KMS-11 (cell line): Measurements from ENCODE around the gene MYO18B.

ENCODE experiments used
- H2AFZ ChIP-seq: fragments of 200-600 bp; sonication (generic); 2 replicates; pipeline ENCODE4 v1.6.1; 2016; ENCODE audit warnings: antibody characterized with exemption, mixed run types, low read depth
- H3K27ac ChIP-seq: fragments of 200-600 bp; sonication (generic); 2 replicates; pipeline ENCODE4 v1.6.1; 2016; ENCODE audit warnings: mild to moderate bottlenecking, mixed run types
- H3K27me3 ChIP-seq: fragments of 200-600 bp; sonication (generic); 2 replicates; pipeline ENCODE4 v1.6.1; 2017; ENCODE audit warnings: mild to moderate bottlenecking, low read depth, mixed run types, moderate library complexity; ENCODE audit not compliant: insufficient read depth
- H3K36me3 ChIP-seq: fragments of 200-600 bp; sonication (generic); 2 replicates; pipeline ENCODE4 v1.6.1; 2017; ENCODE audit warnings: mild to moderate bottlenecking, mixed run types; ENCODE audit not compliant: insufficient read depth
- H3K4me1 ChIP-seq: fragments of 200-600 bp; sonication (generic); 2 replicates; pipeline ENCODE4 v1.6.1; 2016; ENCODE audit warnings: mild to moderate bottlenecking, low read depth, mixed run types; ENCODE audit not compliant: poor library complexity, severe bottlenecking
- H3K4me2 ChIP-seq: fragments of 200-600 bp; sonication (generic); 2 replicates; pipeline ENCODE4 v1.7.0; 2016; ENCODE audit warnings: mild to moderate bottlenecking, mixed run types
- H3K4me3 ChIP-seq: fragments of 200-600 bp; sonication (generic); IDR thresholded peaks from 2 replicates; pipeline ENCODE4 v1.6.1; 2017; ENCODE audit warnings: low read depth, low read length, mixed read lengths; ENCODE audit not compliant: insufficient read depth
- H3K79me2 ChIP-seq: fragments of 200-600 bp; sonication (generic); 2 replicates; pipeline ENCODE4 v1.6.1; 2016; ENCODE audit warnings: low read depth, mixed run types; ENCODE audit not compliant: insufficient read depth
- H3K9ac ChIP-seq: fragments of 200-600 bp; sonication (generic); 2 replicates; pipeline ENCODE4 v1.6.1; 2016; ENCODE audit warnings: mild to moderate bottlenecking, mixed run types
- H4K20me1 ChIP-seq: fragments of 200-600 bp; sonication (generic); 2 replicates; pipeline ENCODE4 v1.6.1; 2016; ENCODE audit warnings: mild to moderate bottlenecking, mixed run types; ENCODE audit not compliant: insufficient read depth
- TF ChIP-seq, protein P1 (sequence below): fragments of 200-600 bp; sonication (generic); conservative IDR thresholded peaks from 2 replicates; pipeline ENCODE4 v1.6.1; 2017; ENCODE audit warnings: low read depth, mild to moderate bottlenecking, antibody characterized with exemption, low read length, moderate library complexity, mixed read lengths

The MYO18B gene

DNA sequence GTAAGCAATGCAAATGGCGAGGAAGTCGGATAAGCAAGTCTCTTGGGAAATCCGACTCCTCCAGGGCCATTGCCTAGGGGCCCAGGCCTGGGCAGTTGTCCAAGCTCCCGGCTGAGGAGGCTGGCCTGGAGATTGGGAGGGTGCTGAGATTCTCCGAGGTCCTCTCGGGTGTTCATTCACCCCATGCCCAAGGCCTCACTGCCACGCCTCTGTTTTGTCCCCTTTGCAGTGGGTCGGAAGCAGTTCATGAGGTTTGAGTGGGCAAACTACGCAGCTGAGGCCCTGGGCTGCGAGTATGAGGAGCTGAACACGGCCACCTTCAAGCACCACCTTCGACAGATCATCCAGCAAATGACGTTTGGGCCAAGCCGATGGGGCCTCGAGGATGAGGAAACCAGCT, 81.3 kb downstream of the MYO18B start:
- H3K4me1 ChIP-seq, result no peaks in the 10 kb centered on the region
- no peak overlapping the region for H3K4me3 ChIP-seq
- H2AFZ ChIP-seq, result no peak overlapping the region
- H3K36me3 ChIP-seq, result no peaks in the 10 kb centered on the region
- no peak overlapping the region for H3K27ac ChIP-seq
- H3K27me3 ChIP-seq, result no peaks in the 10 kb centered on the region
- no peak overlapping the region for H3K4me2 ChIP-seq
- H3K9ac ChIP-seq, result no peak overlapping the region
- no peaks in the 10 kb centered on the region for H4K20me1 ChIP-seq
- H3K79me2 ChIP-seq, result no peaks in the 10 kb centered on the region
- TF ChIP-seq, protein P1, sequence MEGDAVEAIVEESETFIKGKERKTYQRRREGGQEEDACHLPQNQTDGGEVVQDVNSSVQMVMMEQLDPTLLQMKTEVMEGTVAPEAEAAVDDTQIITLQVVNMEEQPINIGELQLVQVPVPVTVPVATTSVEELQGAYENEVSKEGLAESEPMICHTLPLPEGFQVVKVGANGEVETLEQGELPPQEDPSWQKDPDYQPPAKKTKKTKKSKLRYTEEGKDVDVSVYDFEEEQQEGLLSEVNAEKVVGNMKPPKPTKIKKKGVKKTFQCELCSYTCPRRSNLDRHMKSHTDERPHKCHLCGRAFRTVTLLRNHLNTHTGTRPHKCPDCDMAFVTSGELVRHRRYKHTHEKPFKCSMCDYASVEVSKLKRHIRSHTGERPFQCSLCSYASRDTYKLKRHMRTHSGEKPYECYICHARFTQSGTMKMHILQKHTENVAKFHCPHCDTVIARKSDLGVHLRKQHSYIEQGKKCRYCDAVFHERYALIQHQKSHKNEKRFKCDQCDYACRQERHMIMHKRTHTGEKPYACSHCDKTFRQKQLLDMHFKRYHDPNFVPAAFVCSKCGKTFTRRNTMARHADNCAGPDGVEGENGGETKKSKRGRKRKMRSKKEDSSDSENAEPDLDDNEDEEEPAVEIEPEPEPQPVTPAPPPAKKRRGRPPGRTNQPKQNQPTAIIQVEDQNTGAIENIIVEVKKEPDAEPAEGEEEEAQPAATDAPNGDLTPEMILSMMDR, result no peak

DNA sequence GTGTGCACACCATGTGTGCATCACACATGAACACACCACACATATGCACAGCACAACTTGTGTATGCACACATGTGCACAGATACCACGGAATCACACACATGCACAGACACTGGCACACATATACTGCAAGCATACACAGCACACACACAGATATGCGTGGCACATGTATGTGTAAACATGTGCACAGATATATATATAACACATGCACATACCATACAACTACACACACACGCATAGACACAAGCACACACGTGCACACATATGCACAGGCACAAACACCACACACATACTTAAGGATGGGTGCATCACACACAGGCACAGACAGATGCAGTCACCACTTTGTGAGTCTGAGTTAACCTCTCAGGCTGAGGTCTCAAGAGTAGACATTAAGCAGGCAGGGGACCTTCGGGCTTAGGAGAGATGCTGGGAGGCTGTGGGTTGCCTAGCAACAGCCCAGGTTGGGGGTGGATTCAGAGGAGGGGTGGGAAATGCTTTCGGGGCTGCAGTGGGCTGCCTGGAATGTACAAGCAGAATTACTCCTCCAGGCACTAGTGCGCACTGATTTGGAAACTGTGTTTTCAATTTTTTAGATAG, 82.9 kb downstream of the MYO18B start:
- Histone ChIP-seq H3K4me2 (no peak overlapping the region), H4K20me1 (no peaks in the 10 kb centered on the region), H3K9ac (no peak overlapping the region), H2AFZ (no peak overlapping the region), H3K4me3 (no peak overlapping the region), H3K79me2 (no peaks in the 10 kb centered on the region), H3K36me3 (no peaks in the 10 kb centered on the region), H3K4me1 (no peaks in the 10 kb centered on the region), H3K27ac (no peak overlapping the region), H3K27me3 (no peaks in the 10 kb centered on the region)
- TF ChIP-seq, protein P1, result no peak

DNA sequence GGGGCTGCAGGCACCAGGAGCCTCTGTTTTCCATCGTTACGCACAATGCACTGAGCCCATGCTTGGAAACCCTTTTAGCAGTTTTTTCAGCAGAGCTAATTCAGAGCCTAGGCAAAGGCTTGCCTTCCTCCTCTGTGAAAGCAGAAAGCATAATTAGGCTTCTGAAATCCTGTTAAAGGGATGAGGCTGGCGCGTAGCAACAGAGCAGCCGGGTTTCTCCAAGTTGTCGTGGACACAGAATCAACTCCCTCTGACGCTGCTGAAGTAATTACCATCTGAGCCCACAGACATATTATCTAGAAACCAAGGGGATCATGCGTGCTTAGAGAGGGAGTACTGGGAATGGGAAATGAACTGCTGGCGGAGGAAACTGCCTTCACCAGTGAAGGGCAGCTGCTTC, 85.4 kb downstream of the MYO18B start:
- Histone ChIP-seq H3K4me3 (no peak overlapping the region), H3K27me3 (no peaks in the 10 kb centered on the region), H3K27ac (no peak overlapping the region), H2AFZ (no peak overlapping the region), H3K4me1 (no peaks in the 10 kb centered on the region), H3K9ac (no peak overlapping the region), H3K4me2 (no peak overlapping the region), H4K20me1 (no peaks in the 10 kb centered on the region), H3K36me3 (no peaks in the 10 kb centered on the region), H3K79me2 (no peaks in the 10 kb centered on the region)
- TF ChIP-seq, protein P1, result no peak

DNA sequence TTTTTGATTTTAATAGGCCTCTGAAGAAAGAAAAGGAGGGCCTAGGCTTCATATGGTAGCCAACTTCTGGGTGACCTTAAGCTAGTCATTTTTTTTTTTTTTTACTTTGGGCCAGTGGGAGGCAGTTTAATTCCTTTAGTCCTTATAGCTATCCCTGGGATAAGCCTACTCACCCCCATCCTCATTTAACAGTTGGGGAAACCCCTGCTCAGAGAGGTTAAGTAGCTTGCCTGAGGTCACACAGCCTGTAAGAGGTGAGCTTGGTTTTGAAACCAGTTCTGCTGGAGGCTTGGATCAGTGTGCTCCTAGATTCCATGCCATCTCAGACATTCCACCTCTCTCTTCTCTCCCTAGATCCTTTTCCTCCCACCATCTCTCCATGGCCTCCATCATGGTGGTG, 86.4 kb downstream of the MYO18B start:
- Histone ChIP-seq H2AFZ (no peak overlapping the region), H3K36me3 (no peaks in the 10 kb centered on the region), H3K27me3 (no peaks in the 10 kb centered on the region), H3K4me2 (no peak overlapping the region), H3K4me1 (no peaks in the 10 kb centered on the region), H3K79me2 (no peaks in the 10 kb centered on the region), H4K20me1 (no peaks in the 10 kb centered on the region), H3K4me3 (no peak overlapping the region), H3K27ac (no peak overlapping the region), H3K9ac (no peak overlapping the region)
- TF ChIP-seq, protein P1, result no peak
